ENCODE results near the gene UTP20. TPM values are rescaled to one million over a fixed set of nuclear protein-coding genes. Genes with fewer than 3 reads are reported as not detected.

UTP20 gene
- total RNA-seq, 1 experiment from 2014 or later: 42.2 TPM

- no TSS peak for BruUV-seq (replicated peaks)
- Mint-ChIP-seq H3K4me3 (ENCODE audit: low read depth, unreplicated experiment) (no peak overlapping the region), H3K27ac (ENCODE audit: unreplicated experiment) (no peak overlapping the region), H3K4me1 (ENCODE audit: low read depth, unreplicated experiment) (no peaks in the 10 kb centered on the region), H3K9me3 (ENCODE audit: low read depth, unreplicated experiment) (no peaks in the 10 kb centered on the region), H3K27me3 (ENCODE audit: unreplicated experiment) (no peaks in the 10 kb centered on the region), H3K36me3 (ENCODE audit: insufficient read depth, unreplicated experiment) (peaks cover 32% of the 10 kb centered on the region)
- no peak for TF ChIP-seq CTCF (IDR thresholded peaks at IDR 0.05; ENCODE audit: unreplicated experiment)
- intact Hi-C loops (cut with micrococcal nuclease; ENCODE audit: unreplicated experiment): no loop called here
- DNase-seq: no peak
- CTCF ChIA-PET: no interaction called here
Observed at GRCh38 chr12:101356794-101357193, 76.9 kb downstream of the UTP20 start.

- CTCF ChIA-PET: no interaction called here
- intact Hi-C loops (cut with micrococcal nuclease; ENCODE audit: unreplicated experiment): no loop called here
- Mint-ChIP-seq H3K4me1 (ENCODE audit: low read depth, unreplicated experiment) (no peaks in the 10 kb centered on the region), H3K27ac (ENCODE audit: unreplicated experiment) (no peak overlapping the region), H3K9me3 (ENCODE audit: low read depth, unreplicated experiment) (no peaks in the 10 kb centered on the region), H3K4me3 (ENCODE audit: low read depth, unreplicated experiment) (no peak overlapping the region), H3K36me3 (ENCODE audit: insufficient read depth, unreplicated experiment) (peaks cover 48% of the 10 kb centered on the region), H3K27me3 (ENCODE audit: unreplicated experiment) (no peaks in the 10 kb centered on the region)
- no peak for TF ChIP-seq CTCF (IDR thresholded peaks at IDR 0.05; ENCODE audit: unreplicated experiment)
- DNase-seq: no peak
- BruUV-seq (replicated peaks): no TSS peak
Observed at GRCh38 chr12:101361455-101361854, 81.5 kb downstream of the UTP20 start.

- no peaks in the 10 kb centered on the region for H3K9me3 Mint-ChIP-seq (ENCODE audit: low read depth, unreplicated experiment)
- CTCF ChIA-PET: no interaction called here
- no peak overlapping the region for H3K4me3 Mint-ChIP-seq (ENCODE audit: low read depth, unreplicated experiment)
- H3K4me1 Mint-ChIP-seq (ENCODE audit: low read depth, unreplicated experiment): no peaks in the 10 kb centered on the region
- intact Hi-C loops (cut with micrococcal nuclease; ENCODE audit: unreplicated experiment): no loop called here
- no peaks in the 10 kb centered on the region for H3K27me3 Mint-ChIP-seq (ENCODE audit: unreplicated experiment)
- no TSS peak for BruUV-seq (replicated peaks)
- TF ChIP-seq CTCF (IDR thresholded peaks at IDR 0.05; ENCODE audit: unreplicated experiment): no peak
- no peak for DNase-seq
- H3K36me3 Mint-ChIP-seq (ENCODE audit: insufficient read depth, unreplicated experiment): peaks cover 54% of the 10 kb centered on the region
- H3K27ac Mint-ChIP-seq (ENCODE audit: unreplicated experiment): no peak overlapping the region
Observed at GRCh38 chr12:101368016-101368415, 88.1 kb downstream of the UTP20 start.

GRCh38 chr12:101372431-101372830 is 92.5 kb downstream of the UTP20 start:
- peaks cover 46% of the 10 kb centered on the region for H3K36me3 Mint-ChIP-seq (ENCODE audit: insufficient read depth, unreplicated experiment)
- CTCF ChIA-PET: no interaction called here
- no TSS peak for BruUV-seq (replicated peaks)

More at GRCh38 chr12:101372431-101372830, 92.5 kb downstream of the UTP20 start:
- TF ChIP-seq CTCF (IDR thresholded peaks at IDR 0.05; ENCODE audit: unreplicated experiment): no peak
- H3K27me3 Mint-ChIP-seq (ENCODE audit: unreplicated experiment): no peaks in the 10 kb centered on the region
- H3K9me3 Mint-ChIP-seq (ENCODE audit: low read depth, unreplicated experiment): no peaks in the 10 kb centered on the region
- H3K27ac Mint-ChIP-seq (ENCODE audit: unreplicated experiment): no peak overlapping the region
- no peak overlapping the region for H3K4me3 Mint-ChIP-seq (ENCODE audit: low read depth, unreplicated experiment)
- no peak for DNase-seq
- intact Hi-C loops (cut with micrococcal nuclease; ENCODE audit: unreplicated experiment): no loop called here
- no peaks in the 10 kb centered on the region for H3K4me1 Mint-ChIP-seq (ENCODE audit: low read depth, unreplicated experiment)

Measured in Calu3 (cell line).